AG10803 (cell line): ENCODE results near the gene DCBLD1.

Source experiments
- DNase-seq: peaks from one replicate; pipeline ENCODE4 v3.0.0; 2010; ENCODE audit warnings: low read depth
- H3K4me3 ChIP-seq: 2 replicates; pipeline ENCODE4 v1.5.1; 2011; ENCODE audit warnings: mild to moderate bottlenecking, low read length, control low read depth
- TF ChIP-seq, protein P1 (sequence below): conservative IDR thresholded peaks from 2 replicates; pipeline ENCODE4 v1.5.1; 2011; ENCODE audit warnings: mild to moderate bottlenecking, low read length, control low read depth, inconsistent platforms

Gene DCBLD1

DNA sequence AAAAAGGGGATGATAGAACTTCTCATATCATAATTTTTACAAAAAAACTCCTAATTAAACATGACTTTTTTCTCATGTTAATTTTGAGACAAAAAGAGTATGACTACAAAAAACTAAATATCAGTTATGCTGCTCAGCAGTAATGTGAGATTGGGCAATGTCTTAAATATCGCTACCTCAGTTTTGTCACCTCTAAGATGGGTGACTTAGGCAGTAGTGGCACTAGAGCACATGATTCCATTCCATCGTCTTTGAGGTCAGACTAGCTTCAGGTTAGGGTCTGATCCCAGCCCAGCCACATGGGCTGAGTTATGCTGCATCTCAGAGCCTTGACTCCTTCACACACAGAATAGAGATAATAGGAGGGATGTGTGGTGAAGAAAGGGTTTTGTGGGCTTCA, 11.0 kb downstream of the DCBLD1 start:
- no peak for DNase-seq
- TF ChIP-seq, protein P1, sequence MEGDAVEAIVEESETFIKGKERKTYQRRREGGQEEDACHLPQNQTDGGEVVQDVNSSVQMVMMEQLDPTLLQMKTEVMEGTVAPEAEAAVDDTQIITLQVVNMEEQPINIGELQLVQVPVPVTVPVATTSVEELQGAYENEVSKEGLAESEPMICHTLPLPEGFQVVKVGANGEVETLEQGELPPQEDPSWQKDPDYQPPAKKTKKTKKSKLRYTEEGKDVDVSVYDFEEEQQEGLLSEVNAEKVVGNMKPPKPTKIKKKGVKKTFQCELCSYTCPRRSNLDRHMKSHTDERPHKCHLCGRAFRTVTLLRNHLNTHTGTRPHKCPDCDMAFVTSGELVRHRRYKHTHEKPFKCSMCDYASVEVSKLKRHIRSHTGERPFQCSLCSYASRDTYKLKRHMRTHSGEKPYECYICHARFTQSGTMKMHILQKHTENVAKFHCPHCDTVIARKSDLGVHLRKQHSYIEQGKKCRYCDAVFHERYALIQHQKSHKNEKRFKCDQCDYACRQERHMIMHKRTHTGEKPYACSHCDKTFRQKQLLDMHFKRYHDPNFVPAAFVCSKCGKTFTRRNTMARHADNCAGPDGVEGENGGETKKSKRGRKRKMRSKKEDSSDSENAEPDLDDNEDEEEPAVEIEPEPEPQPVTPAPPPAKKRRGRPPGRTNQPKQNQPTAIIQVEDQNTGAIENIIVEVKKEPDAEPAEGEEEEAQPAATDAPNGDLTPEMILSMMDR: no peak
- H3K4me3 ChIP-seq: no peak overlapping the region

DNA sequence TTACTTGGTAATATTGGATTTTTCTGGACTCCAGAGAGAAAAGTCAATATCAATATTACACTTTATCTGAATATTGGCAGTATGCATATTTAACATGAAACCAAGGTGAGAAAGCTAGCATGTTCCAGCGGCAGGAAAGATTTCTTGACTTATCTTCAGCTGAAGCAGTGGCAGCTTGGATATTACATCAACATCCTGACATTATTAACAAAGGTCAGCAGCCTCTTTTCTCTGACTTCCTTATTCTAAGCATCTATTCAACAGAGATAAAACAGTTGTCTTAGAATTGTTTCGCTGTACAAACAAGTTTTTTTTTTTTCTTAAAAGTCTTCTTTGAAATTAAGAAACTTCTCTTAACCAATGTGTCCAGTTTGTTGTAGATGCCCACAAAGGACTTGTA, 11.8 kb downstream of the DCBLD1 start:
- TF ChIP-seq, protein P1: no peak
- DNase-seq: no peak
- H3K4me3 ChIP-seq: no peak overlapping the region

DNA sequence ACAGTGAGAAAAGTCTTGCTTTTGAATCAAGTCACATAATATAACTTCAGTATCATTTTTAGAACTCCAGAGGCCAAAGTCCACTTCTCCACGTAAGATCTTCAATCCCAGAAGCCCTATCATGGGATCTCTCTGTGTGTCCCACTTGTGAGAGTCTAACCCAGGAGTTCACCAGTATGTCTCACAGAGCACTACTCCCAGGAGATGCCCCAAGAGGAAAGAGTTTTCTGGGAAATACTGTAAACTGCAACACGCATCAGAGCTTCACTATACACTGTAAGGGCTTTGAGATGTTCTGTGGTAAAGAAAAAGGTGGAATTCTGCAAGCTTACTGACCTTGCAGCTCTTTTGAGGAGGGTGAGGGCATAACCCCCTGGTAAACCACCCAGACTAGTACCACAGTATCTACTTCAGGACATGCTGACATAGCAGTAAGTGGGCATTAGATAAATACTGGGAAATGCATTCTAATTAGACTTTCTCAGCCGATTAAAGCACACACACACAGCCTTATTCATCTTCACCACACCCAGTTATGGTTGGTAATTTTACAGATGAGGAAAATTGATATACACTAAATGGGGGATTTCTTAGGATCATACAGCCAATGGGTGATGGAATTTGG, 12.3 kb downstream of the DCBLD1 start:
- TF ChIP-seq, protein P1: no peak
- no peak overlapping the region for H3K4me3 ChIP-seq
- DNase-seq: no peak

DNA sequence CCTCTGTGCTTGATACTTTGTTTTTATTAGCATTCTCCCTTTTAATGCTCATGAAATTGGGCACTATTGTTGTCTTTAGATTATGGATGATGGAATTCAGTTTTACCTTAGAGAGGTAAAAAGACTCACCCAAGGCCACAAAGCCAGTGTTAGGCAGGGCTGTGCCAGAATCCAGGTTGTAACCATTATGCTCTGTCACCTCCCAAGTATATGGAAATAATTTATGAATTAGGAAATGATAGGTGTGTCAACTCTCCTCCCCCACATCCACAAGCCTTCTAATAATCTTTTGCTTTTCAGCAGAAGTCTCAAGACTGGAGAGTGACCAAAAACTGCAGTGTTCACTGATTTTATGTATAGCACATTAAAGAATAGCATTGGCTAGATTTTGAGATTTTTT, 13.0 kb downstream of the DCBLD1 start:
- H3K4me3 ChIP-seq: no peak overlapping the region
- DNase-seq: no peak

DNA sequence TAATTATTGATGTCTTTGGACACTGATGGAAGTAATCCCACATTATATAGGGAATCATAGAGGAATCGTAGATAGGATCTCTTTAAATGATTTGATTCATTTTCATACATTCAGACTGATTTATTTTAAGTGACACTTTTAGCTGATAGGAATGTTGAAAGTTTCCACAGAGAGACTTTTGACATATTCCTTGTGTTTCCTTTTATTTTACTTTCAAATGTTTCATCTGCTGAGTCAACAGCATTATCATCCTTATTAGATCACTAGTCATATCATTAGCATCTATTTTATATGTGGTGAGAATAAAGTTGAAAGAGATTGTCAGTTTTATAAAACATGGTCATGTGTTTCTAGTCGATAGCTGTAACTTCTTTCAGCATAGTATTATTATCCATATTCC, 13.4 kb downstream of the DCBLD1 start:
- no peak overlapping the region for H3K4me3 ChIP-seq
- DNase-seq: no peak
- TF ChIP-seq, protein P1: no peak

More for the DNA sequence above, 13.0 kb downstream of the DCBLD1 start:
- TF ChIP-seq, protein P1: no peak

DNA sequence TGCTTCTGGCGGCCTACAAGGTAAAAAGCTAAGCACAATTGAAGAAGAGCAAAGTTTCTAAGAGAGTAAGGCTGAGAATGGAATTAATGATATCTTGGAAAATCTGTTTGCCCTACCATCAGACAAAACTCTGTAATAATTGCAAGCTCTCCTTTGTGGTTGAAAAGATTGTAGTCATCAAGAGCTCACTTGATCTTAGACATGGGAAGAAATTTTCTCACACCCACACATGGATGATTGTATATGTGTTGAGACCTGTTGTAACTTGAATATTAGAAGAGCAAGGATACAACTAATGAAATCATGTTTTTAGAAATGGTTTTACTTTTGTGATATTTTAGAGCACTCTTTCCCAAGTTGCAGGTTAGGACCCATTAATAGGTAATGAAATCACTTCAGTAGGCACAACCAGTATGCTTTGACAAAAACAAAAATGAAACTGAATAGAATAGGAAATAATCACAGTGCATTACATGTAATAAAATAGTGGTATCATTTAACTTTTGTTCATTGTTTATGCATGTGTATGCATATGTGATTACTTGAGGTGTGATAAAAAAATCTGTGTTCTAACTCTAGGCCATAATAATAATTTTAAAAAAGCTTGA, 14.0 kb downstream of the DCBLD1 start:
- TF ChIP-seq, protein P1: no peak
- DNase-seq: peak; percentile 69
- no peak overlapping the region for H3K4me3 ChIP-seq

DNA sequence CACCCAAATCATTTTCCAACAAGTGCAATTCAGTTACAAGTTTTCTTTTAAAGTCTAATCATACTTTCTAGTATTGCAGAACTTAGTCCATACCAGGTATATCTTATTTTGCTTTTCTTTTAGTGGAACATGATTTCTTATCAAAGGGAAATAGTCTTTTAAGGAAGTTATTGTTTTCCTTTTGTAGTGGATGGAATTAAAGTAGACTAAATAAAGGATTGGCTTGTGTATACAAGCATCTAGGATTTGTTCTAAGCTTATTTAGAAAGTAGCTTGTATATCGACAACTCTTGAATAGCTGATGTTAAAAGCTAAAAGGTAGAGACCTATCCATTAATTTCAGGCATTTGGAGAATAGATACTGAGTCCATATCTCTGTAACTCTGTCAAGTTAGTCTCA, 14.8 kb downstream of the DCBLD1 start:
- TF ChIP-seq, protein P1: no peak
- H3K4me3 ChIP-seq: no peak overlapping the region
- DNase-seq: no peak
